GM21825 (cell line): ENCODE measurements around the gene CPZ.
"Not testable (repeated sequence)": the region's sequence is repeated elsewhere in the genome, so short reads cannot be mapped to it uniquely, and the experiment has no call there.

ENCODE experiments used
- ATAC-seq: cut with Tn5 transposase; IDR thresholded peaks from one replicate; pipeline ENCODE4 v1.9.1; 2021; ENCODE audit warnings: mild to moderate bottlenecking, moderate library complexity; ENCODE audit not compliant: unreplicated experiment

CPZ gene

DNA sequence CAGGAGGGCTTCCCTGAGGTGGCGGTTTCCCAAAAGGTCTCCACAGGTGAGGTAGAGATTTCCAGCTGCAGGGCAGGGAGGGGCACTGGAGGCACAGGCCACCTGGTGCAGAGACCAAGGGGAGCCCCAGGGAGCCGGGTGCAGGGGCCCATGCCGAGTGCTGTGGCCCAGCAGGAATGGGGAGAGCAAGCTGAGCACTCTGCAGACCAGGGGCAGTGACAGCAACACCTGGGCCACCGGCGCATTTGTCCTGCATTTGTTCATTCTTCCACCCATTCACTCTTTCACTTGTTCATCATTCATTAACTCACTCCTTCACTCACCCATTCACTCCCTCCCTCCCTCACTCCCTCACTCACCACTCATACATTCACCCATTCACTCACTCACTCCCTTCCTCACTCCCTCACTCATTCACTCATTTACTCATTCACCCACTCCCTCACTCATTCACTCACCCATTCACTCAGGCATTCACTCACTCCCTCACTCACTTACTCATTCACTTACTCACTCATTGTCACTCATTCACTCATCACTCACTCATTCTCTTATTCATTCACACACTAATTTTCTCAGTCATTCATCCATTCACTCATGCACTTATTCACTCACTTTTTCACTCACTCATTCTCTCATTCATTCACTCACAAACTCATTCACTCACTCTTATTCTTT lies 16.3 kb downstream of the CPZ start:
- ATAC-seq: no peak

DNA sequence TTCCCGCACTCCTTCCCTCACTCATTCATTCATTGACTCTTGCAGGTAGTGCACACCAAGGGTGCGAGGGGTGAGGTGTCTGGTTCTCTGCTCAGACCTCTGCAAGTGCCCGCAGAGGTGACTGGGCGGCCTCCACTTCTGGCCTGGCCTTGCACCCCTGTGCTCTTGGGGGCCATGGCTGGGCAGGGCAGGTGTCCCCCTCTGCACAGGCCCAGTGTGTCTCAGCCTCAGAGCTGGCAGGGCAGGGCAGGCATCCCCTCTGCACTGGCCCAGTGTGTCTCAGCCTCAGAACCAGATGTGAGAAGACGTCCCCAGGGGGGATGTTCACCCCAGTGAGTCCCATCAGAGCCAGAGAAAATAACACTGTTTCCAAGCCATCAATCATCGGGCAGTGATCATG lies 16.8 kb downstream of the CPZ start:
- no peak for ATAC-seq

DNA sequence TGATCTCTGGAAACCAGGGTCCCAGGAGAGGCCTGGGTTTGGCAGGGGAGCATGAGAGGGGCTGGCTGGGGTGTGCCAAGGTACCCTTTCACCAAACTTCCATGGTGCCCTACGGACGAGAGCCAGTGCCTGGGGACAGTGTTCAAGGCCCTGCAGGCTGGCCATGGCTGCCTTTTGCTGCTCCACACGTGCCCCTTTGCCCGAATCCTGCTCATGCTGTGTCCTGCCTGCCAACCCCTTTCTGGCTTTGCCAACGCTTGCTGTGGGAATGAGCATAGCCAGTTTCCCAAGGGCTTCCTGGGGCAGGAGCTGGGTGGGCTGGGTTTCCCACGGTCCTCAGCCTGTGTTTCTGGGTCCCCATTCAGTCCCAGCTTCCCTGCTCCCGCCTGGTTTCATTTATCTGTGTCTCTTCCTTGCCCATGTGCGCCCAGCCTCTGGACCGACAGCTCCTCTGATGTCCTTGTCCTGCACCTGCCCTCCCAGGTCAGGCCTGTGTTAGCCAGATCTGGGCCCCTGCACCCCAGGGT lies 17.3 kb downstream of the CPZ start:
- no peak for ATAC-seq

DNA sequence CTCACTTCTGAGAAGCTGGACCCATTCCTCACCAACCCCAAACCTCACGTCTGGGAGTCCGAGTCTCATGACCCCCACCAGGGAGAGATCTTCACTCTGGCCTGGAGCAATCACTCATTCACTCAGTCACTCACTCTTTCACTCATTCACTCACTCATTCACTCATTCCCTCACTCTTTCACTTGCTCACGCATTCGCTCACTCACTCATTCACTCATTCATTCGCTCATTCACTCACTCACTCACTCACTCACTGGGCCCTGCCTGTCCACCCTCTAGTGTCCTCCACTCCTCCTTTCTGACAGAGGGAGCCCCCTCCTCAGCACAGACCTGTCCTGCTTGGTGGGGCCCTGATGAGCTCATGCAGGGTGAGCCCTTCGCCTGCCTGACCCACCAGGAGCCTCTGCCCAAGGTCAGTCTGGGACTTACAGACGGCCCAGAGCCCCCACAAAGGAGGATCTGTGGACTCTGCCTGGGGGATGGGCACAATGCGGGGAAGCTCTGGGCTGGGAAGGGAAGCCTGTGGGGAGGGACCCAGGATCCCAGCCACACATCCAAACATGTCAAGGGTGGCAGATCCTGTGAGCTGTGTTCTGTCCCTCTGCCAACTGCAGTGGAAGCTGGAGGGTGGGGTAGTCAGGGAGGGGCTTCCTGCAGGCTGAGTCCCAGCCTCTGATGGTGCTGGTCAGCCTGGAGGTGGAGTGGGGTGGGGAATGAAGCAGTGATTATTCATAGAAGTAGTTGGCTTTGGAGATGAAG lies 18.5 kb downstream of the CPZ start:
- no peak for ATAC-seq

DNA sequence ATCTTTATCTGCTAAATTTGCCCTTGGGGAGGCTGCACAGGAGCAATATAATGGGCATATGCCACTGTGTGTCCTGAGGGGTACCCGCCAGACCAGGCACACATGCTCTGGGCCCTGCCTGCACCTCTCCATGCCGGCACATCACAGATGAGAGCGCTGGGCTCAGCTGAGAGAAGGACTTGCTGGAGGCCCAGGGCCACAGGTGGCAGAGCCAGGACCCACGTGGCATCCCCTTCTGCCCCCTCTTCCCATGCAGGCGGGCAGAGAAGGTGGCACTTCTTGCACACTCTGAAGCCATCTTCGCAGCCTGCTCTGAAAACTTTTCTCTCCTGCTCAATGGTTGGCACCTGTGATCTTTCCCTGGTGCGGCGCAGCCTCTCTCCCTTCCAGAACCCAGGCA lies 20.1 kb downstream of the CPZ start:
- ATAC-seq: no peak

DNA sequence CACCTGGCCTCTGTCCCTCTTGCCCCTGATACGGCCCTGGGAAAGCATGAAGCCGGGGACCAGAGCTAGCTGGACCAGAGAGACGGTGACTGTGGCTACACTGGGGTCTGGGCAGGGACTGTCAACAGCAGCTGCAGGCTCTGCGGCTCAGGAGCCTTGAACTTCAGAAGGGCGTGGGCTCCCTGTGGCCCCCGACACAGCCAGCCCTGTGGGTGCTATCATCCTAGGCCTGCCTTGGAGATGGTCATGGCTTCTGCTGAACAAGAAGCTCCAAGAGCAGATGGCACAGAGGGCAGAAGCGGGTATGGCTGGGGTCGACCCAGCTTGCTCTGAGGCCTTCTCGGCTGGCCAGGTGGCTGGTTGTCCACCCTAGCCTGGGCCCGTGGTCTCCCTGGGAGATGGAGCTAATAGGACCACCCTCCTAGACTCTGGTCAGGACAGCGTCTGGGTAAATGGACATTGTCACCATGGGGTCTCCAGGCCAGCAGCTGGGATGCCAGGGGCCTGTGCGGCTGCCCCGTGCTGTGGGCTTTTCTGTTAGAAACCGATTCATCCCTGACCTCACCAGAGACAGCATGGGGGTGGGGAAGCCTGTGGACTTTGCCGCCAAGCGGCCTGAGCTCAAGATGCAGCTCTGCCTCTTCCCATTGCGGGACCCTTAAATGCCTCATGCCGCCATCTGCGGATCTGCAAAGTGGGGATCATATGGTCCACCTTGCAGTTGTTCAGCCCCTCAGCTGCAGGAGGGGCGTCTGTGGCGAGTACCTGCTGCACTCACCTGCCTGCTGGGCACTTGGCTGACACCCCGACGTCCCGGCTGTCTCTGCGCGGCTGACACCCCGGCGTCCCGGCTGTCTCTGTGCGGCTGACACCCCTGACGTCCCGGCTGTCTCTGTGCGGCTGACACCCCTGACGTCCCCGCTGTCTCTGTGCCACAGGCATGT lies 21.1 kb downstream of the CPZ start:
- no peak for ATAC-seq

DNA sequence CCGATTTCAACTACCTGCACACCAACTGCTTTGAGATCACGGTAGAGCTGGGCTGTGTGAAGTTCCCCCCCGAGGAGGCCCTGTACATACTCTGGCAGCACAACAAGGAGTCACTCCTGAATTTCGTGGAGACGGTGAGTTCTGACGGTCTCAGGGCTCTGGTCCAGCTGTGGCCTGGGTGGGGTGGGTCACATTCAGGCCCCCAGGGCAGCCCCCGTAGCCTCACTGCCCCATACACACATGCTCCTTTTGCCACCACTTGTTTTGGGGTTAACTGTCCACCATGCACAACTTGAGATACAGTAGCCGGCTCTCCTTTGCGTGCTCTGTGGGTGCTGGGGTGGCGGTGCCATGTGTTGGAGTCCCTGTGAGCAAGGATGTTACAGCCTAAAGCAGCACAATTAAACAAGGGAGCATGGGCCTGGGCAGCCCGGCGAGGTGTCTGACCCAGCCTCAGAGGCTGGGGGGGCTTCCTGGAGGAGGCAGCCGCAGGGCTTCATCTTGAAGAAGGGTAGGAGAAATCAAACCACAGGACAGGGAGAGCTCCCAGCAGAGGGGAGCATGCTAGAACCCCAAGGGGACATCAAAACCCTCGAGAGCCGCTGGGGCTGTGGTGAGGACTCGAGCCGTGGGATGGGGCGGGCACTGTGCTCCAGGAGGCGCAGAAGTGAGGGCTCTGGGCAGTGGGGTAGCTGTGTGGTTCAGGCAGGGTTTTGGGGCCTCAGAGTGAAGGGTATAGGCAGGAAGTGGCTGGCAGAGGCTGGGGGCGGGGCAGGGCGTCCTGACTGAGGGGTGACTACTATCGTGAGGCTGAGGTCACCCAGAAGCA lies 22.0 kb downstream of the CPZ start:
- ATAC-seq: no peak

DNA sequence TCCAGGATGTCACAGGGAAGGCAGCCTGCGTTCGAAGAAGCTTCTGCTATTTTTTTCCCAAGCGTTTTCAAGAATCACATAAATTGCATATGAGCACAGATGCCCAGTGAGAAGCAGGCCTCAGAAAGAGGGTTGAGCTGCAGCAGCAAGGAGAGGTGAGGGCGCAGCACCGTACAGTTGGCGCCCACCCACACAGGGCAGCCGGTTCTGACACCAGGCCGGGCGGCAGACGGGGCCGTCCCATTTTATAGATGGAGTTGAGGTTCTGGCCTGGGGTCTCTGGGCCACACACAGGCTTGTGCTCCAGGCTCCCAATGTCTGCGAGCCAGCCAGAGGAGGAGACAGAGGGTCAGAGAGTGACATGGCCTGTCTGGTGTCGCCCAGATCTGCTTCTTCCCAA lies 22.8 kb downstream of the CPZ start:
- ATAC-seq: no peak

DNA sequence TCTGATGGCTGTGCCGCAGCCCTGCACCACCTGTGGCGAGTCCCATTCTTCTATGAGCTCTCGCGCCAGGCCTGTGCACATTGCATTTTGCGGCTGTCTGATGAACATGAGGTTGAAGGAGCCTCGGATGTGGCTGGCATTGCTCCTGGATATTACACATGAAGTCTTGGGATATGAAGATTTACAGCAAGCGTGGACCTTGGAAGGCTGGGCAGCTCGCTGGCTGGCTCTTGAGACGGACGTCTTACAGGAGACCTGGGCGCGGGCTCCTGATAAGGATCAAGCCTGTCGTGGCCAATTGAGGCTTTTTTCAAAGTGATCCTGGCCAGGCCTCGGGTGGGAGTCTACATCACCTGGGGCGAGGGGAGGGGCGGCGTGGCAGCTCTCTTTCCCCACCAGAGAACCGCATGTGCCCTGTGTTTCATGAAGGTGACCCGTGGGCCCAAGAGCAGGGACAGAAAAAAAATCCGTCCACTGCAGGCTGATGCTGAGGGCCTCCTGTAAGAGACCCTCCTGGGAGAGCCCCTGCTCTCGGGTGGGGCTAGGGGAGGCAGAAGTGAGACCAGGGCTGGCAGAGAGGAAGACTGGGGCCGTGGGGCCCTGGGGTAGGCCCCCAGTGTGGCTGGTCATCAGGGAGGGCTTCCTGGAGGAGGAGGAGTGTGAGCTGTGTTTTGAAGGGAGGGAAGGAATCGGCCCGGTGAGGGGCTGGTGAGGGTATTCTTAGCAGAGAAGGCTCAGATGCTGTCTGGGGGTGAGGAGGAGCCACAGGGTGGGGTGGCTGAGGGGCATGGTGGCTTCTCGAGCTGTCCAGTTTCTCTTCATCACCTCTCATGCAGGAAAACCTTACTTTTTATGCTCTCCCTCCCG lies 23.6 kb downstream of the CPZ start:
- ATAC-seq: no peak

DNA sequence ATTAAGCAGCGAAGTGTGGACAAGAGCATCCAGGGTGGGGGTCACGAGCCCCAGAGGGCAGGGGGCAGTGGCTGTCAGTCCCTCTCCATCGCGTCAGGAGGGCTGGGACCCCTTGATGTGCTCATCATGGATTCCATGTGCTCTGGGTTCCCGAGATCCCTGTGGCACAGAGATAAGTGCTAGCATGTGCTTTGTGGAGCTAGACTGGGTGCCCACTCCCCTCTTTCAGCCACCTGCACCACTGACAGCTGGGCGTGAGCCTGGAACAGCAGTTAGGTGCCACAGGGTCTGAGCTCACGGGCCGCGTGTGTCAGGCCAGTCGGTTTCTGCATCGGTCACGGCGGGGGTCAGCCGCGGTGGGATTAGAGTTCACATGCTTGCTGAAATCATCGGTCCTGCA lies 24.3 kb downstream of the CPZ start:
- no peak for ATAC-seq

DNA sequence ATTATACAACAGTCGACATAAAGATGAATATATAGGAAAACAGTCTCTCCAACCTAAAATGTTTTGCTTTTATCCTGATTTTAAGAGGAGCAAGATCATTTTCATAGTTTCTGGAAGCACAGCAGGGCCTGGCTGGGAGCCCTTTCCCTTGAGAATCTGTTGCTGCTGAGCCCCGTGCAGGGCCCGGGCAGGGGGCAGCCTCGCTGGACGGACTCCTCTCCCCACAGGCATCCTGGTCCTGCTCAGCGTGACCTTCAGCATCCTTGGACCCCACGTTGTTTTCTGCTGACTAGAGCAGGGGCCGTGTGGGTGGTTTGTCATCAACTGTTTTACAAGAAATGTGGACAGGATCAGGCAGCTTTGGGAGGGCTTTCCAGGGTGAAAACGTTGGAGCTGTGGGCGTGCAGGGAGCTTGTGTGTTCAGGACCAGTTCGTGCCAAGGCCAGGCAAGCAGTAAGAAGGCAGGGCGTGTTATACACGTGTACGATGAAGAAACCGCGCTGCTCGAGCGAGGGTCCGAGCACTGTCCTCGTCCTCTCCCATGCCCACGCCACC lies 25.0 kb downstream of the CPZ start:
- no peak for ATAC-seq

DNA sequence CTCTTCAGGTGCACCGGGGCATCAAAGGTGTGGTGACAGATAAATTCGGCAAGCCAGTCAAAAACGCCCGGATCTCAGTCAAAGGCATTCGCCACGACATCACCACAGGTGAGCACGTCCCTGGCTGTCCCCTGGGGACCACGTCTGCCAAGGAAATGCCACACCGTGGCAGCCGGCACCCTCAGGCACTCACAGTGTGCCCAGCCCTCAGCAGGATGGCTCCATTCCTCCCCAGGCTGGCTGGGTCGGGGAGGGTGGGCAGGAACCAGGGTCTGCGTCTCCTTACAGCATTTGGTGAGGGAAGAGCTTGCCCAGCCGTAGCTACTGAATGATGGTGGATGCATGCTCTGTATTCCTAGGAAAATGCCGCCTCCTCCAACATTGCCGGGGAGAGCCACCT lies 25.9 kb downstream of the CPZ start:
- ATAC-seq: no peak

DNA sequence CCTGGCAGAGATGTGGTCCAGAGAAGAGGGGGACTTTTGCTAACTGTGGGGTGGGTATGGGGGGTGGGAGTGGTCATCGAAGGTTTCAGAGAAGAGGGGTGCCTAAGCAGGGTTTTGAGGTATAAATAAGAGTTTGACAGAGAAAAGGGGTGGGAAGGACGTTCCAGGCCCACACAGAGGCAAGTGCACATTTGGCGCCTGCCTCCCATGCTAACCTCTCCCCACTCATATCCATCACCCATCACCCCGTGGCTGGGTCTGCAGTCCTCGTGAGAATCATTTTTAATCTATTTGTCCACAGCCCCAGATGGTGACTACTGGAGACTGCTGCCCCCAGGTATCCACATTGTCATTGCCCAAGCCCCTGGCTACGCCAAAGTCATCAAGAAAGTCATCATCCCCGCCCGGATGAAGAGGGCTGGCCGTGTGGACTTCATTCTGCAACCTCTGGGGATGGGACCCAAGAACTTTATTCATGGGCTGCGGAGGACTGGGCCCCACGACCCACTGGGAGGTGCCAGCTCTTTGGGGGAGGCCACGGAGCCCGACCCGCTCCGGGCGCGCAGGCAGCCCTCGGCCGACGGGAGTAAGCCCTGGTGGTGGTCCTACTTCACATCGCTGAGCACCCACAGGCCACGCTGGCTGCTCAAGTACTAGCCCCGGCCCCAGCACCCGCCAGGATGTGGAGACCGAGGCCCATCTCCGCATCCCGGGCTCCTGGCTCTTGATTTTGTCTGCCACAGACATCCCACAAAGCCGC lies 26.6 kb downstream of the CPZ start:
- no peak for ATAC-seq

DNA sequence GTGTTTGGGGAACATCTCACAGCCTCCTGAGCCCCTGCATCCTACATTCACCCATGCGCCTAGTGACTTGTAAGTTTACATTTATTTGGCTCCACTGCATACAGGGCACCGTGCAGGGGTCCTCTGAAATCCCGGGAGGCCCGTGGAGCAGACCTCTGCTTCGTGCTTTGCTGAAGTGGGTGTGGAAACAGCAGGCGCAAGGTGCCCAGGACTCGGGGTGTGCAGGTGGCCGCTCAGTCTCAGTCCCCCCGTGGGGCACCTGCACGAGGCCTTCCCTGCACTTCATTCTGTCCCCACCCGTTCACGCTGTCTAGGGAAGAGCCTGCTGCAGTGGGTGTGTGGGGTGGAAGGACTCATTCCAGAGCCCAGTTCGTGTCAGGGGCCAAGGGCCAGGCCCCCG lies 28.6 kb downstream of the CPZ start:
- ATAC-seq: not testable (repeated sequence)

DNA sequence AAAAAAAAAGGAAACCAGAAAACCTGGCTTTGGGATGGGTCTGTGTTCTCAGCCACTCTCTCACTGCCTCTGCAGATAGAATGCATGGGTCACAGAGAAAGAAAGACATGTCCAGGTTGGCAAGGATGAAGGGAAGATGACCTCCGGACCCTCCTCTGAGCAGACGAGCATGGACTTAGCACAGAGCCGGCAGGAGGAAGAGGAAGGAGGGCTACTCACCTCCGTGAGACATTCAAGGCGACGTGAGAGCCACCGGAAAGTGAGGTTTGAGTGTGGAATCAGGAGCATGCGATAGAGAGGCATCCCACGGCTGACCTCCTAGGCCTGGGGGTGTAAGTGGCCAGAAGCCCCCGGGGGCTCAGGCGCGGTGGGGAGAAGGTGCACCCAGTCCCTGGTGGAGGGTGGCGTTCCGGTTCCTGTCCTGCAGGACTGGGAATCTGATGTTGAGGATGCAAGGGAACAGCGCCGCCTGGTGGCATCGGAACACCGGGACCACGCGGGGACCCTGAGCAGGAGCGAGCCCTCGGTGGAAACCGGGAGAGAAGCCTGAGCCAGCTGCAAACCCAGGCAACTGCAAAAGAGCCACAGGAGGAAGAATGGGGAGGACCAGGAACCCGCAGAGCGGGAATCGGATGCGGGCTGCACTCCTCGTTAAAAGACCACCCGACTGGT lies 32.2 kb downstream of the CPZ start:
- ATAC-seq: not testable (repeated sequence)

DNA sequence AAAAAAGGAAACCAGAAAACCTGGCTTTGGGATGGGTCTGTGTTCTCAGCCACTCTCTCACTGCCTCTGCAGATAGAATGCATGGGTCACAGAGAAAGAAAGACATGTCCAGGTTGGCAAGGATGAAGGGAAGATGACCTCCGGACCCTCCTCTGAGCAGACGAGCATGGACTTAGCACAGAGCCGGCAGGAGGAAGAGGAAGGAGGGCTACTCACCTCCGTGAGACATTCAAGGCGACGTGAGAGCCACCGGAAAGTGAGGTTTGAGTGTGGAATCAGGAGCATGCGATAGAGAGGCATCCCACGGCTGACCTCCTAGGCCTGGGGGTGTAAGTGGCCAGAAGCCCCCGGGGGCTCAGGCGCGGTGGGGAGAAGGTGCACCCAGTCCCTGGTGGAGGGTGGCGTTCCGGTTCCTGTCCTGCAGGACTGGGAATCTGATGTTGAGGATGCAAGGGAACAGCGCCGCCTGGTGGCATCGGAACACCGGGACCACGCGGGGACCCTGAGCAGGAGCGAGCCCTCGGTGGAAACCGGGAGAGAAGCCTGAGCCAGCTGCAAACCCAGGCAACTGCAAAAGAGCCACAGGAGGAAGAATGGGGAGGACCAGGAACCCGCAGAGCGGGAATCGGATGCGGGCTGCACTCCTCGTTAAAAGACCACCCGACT lies 37.8 kb downstream of the CPZ start:
- ATAC-seq: not testable (repeated sequence)

DNA sequence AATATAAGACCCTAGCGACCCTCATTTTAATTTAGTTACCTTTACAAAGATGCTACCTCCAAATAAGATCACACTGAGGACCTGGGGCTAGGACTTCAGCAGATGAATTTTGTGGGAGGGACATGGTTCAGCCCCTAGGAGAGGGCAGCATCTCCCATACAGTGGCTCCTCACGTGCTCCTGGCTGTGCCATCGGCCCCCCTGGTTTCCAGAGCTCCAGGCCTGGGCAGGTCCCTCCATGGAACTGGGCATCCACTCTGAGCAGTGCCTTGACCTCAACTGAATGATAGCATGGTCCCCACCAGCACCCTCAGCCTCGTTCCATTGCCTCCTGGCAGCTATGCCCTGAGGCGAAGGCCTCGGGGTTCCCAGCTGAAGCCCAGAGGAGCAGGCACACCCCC lies 39.3 kb downstream of the CPZ start:
- ATAC-seq: not testable (repeated sequence)
